OCI-LY1 (cell line): ENCODE measurements around the gene MCF2L.
"Not testable (repeated sequence)": the region's sequence is repeated elsewhere in the genome, so short reads cannot be mapped to it uniquely, and the experiment has no call there.

Experiments used
- H2AFZ ChIP-seq: fragments of 200-600 bp; sonication (generic), shearing (Covaris generic); 2 replicates; pipeline ENCODE4 v1.6.0; 2014; ENCODE audit warnings: antibody characterized with exemption, mild to moderate bottlenecking, low read length
- H3F3A ChIP-seq: fragments of 200-600 bp; sonication (generic), shearing (Covaris generic); 2 replicates; pipeline ENCODE4 v1.6.0; 2014; ENCODE audit warnings: mild to moderate bottlenecking, antibody characterized with exemption, low read length, moderate library complexity; ENCODE audit not compliant: insufficient read depth
- H3K27ac ChIP-seq: fragments of 200-600 bp; sonication (generic); 2 replicates; pipeline ENCODE4 v1.5.1; 2014; ENCODE audit warnings: low read length, mixed run types, mild to moderate bottlenecking, low read depth; ENCODE audit not compliant: poor library complexity, severe bottlenecking
- H3K27me3 ChIP-seq: fragments of 200-600 bp; sonication (generic); 2 replicates; pipeline ENCODE4 v1.6.0; 2014; ENCODE audit warnings: antibody characterized with exemption, mild to moderate bottlenecking, low read length, moderate library complexity; ENCODE audit not compliant: insufficient read depth
- H3K36me3 ChIP-seq: fragments of 200-600 bp; sonication (generic); 2 replicates; pipeline ENCODE4 v1.6.1; 2014; ENCODE audit warnings: mild to moderate bottlenecking, antibody characterized with exemption, low read length, moderate library complexity, mixed read lengths; ENCODE audit not compliant: insufficient read depth
- H3K4me1 ChIP-seq: fragments of 200-600 bp; sonication (generic); 2 replicates; pipeline ENCODE4 v1.5.1; 2014; ENCODE audit warnings: mild to moderate bottlenecking, low read length, moderate library complexity; ENCODE audit not compliant: insufficient read depth, severe bottlenecking
- H3K4me2 ChIP-seq: fragments of 200-600 bp; sonication (generic), shearing (Covaris generic); 2 replicates; pipeline ENCODE4 v1.6.1; 2014; ENCODE audit warnings: low read length
- H3K4me3 ChIP-seq: fragments of 200-600 bp; sonication (generic); 2 replicates; pipeline ENCODE4 v1.5.1; 2014; ENCODE audit warnings: low read length, low read depth, mild to moderate bottlenecking, mixed read lengths; ENCODE audit not compliant: poor library complexity, severe bottlenecking
- H3K79me2 ChIP-seq: fragments of 200-600 bp; shearing (Covaris generic); 2 replicates; pipeline ENCODE4 v1.6.1; 2016; ENCODE audit warnings: mixed run types, low read length, mixed read lengths; ENCODE audit not compliant: insufficient read depth
- H3K9ac ChIP-seq: fragments of 200-600 bp; sonication (generic), shearing (Covaris generic); 2 replicates; pipeline ENCODE4 v1.6.1; 2014; ENCODE audit warnings: mild to moderate bottlenecking, low read length, mixed read lengths
- H3K9me2 ChIP-seq: fragments of 200-600 bp; sonication (generic), shearing (Covaris generic); 2 replicates; pipeline ENCODE4 v1.6.1; 2014; ENCODE audit warnings: low read depth, mild to moderate bottlenecking, low read length, mixed read lengths
- H3K9me3 ChIP-seq: fragments of 200-600 bp; shearing (Covaris generic); 2 replicates; pipeline ENCODE4 v1.6.1; 2014; ENCODE audit warnings: low read length, mixed read lengths
- H4K20me1 ChIP-seq: fragments of 200-600 bp; sonication (generic), shearing (Covaris generic); 2 replicates; pipeline ENCODE4 v1.6.0; 2016; ENCODE audit warnings: mild to moderate bottlenecking, low read length; ENCODE audit not compliant: insufficient read depth
- CTCF ChIP-seq: fragments of 200-600 bp; sonication (generic), shearing (Covaris generic); IDR thresholded peaks from 2 replicates; pipeline ENCODE4 v1.5.1; 2017; ENCODE audit warnings: mild to moderate bottlenecking, antibody characterized with exemption, low read length, moderate library complexity, mixed read lengths
- EZH2 ChIP-seq: fragments of 200-600 bp; sonication (generic), shearing (Covaris generic); IDR thresholded peaks from 2 replicates; pipeline ENCODE4 v1.8.0; 2017; ENCODE audit warnings: borderline replicate concordance, mixed run types, mild to moderate bottlenecking, antibody characterized with exemption, low read length, moderate library complexity, mixed read lengths

The MCF2L gene

GRCh38 chr13:113028336-113029060 lies 59.5 kb downstream of the MCF2L start:
- Histone ChIP-seq H3F3A (no peaks in the 10 kb centered on the region), H2AFZ (no peak overlapping the region), H3K9ac (no peak overlapping the region), H3K4me2 (no peak overlapping the region), H3K36me3 (no peaks in the 10 kb centered on the region), H3K9me3 (no peaks in the 10 kb centered on the region), H3K27ac (no peak overlapping the region), H4K20me1 (no peaks in the 10 kb centered on the region), H3K27me3 (peaks cover 10% of the 10 kb centered on the region; the same call in 1 of the 2 replicates), H3K9me2 (no peaks in the 10 kb centered on the region), H3K79me2 (no peaks in the 10 kb centered on the region), H3K4me3 (no peak overlapping the region), H3K4me1 (no peaks in the 10 kb centered on the region)
- TF ChIP-seq EZH2, result no peak
- no peak for TF ChIP-seq CTCF

- H3K9ac ChIP-seq, result no peak overlapping the region
- no peak overlapping the region for H3K4me2 ChIP-seq
- H3K9me3 ChIP-seq, result no peaks in the 10 kb centered on the region
- H4K20me1 ChIP-seq, result no peaks in the 10 kb centered on the region
- H3K9me2 ChIP-seq, result no peaks in the 10 kb centered on the region
- no peaks in the 10 kb centered on the region for H3F3A ChIP-seq
- H2AFZ ChIP-seq, result no peak overlapping the region
- H3K27ac ChIP-seq, result no peak overlapping the region
- TF ChIP-seq EZH2, result no peak
- no peak for TF ChIP-seq CTCF
- no peaks in the 10 kb centered on the region for H3K4me1 ChIP-seq
- H3K27me3 ChIP-seq, result peaks cover 10% of the 10 kb centered on the region; the same call in 1 of the 2 replicates
- no peaks in the 10 kb centered on the region for H3K36me3 ChIP-seq
- no peak overlapping the region for H3K4me3 ChIP-seq
- H3K79me2 ChIP-seq, result no peaks in the 10 kb centered on the region
Observed at GRCh38 chr13:113029061-113029445, 60.0 kb downstream of the MCF2L start.

GRCh38 chr13:113029487-113030258 lies 60.7 kb downstream of the MCF2L start:
- Histone ChIP-seq H3K9me2 (no peaks in the 10 kb centered on the region), H4K20me1 (no peaks in the 10 kb centered on the region), H3K4me2 (no peak overlapping the region), H3K9ac (no peak overlapping the region), H3K36me3 (no peaks in the 10 kb centered on the region), H3K27me3 (peaks cover 10% of the 10 kb centered on the region; the same call in 1 of the 2 replicates), H3K9me3 (no peaks in the 10 kb centered on the region), H3K27ac (no peak overlapping the region), H3K79me2 (no peaks in the 10 kb centered on the region), H2AFZ (no peak overlapping the region), H3K4me1 (no peaks in the 10 kb centered on the region), H3K4me3 (no peak overlapping the region), H3F3A (no peaks in the 10 kb centered on the region)
- no peak for TF ChIP-seq EZH2
- peak; percentile 99 for TF ChIP-seq CTCF

DNA sequence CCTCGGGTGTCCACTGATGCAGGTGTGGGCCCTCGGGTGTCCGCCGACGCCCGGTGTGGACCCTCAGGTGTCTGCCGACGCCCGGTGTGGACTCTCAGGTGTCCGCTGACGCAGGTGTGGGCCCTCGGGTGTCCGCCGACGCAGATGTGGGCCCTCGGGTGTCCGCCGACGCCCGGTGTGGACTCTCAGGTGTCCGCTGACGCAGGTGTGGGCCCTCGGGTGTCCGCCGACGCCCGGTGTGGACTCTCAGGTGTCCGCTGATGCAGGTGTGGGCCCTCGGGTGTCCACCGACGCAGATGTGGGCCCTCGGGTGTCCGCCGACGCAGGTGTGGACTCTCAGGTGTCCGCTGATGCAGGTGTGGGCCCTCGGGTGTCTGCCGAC lies 61.2 kb downstream of the MCF2L start:
- H3K9ac ChIP-seq, H3K9me3 ChIP-seq, H3K4me2 ChIP-seq: not testable (repeated sequence)

More for the DNA sequence above, 61.2 kb downstream of the MCF2L start:
- not testable (repeated sequence) for H4K20me1 ChIP-seq, H3K4me1 ChIP-seq, H3K36me3 ChIP-seq, H3F3A ChIP-seq, H3K4me3 ChIP-seq, H3K79me2 ChIP-seq, H2AFZ ChIP-seq, H3K9me2 ChIP-seq, H3K27ac ChIP-seq, H3K27me3 ChIP-seq
